Ovary (tissue), 9 donors: Measurements from ENCODE around the gene CWC25. TPM values are rescaled to one million over a fixed set of nuclear protein-coding genes. Genes with fewer than 3 reads are reported as not detected.

Source experiments
- DNase-seq, 5 donors: peaks; one replicate each; pipeline ENCODE4 v3.0.0-alpha.2; 2019 to 2020
- H3K27ac ChIP-seq, 2 donors: fragments of 200-600 bp; one replicate each; pipeline versions ENCODE4 v1.5.1 to v1.8.0; 2019 to 2022
- H3K27me3 ChIP-seq: fragments of 200-600 bp; one replicate; pipeline ENCODE4 v1.8.0; 2022
- H3K36me3 ChIP-seq: fragments of 200-600 bp; sonication (generic); one replicate; pipeline ENCODE4 v1.5.1; 2019
- H3K4me1 ChIP-seq: one replicate; pipeline ENCODE4 v1.8.1; 2013; ENCODE audit warnings: mild to moderate bottlenecking, moderate library complexity; ENCODE audit not compliant: insufficient read depth
- H3K4me3 ChIP-seq: fragments of 200-600 bp; sonication (generic); one replicate; pipeline ENCODE4 v1.5.1; 2017
- H3K9me3 ChIP-seq, 2 donors: fragments of 200-600 bp in 1 of 2; sonication (generic) in 1 of 2; one replicate each; pipeline versions ENCODE4 v1.5.1 to v1.8.1; 2013 to 2019; ENCODE audit warnings: mild to moderate bottlenecking in 1 of 2, moderate library complexity in 1 of 2
- CTCF ChIP-seq, 3 donors: fragments of 450-650 bp in 2 of 3; fragments of 200-600 bp in 1 of 3; IDR thresholded peaks; one replicate each; pipeline versions ENCODE4 v1.5.1 to v1.8.0; 2016 to 2022; ENCODE audit warnings: antibody characterized with exemption in 3 of 3, mild to moderate bottlenecking in 1 of 3
- EP300 ChIP-seq: sonication (generic); formaldehyde crosslinking; IDR thresholded peaks from one replicate; pipeline ENCODE4 v1.6.1; 2017; ENCODE audit warnings: antibody characterized with exemption
- POLR2A ChIP-seq: fragments of 450-650 bp; IDR thresholded peaks from one replicate; pipeline ENCODE4 v1.6.1; 2017; ENCODE audit warnings: antibody characterized with exemption, mild to moderate bottlenecking, moderate library complexity
- WGBS, 3 donors: extraction: QIAGEN DNeasy Blood & Tissue Kit in 1 of 3; methylation state at CpG; one replicate each; pipeline versions ENCODE4 v1.1.5 to v1.1.7; 2013 to 2017; 5-methylcytosine and 5-hydroxymethylcytosine counted together
- intact Hi-C, 4 donors: fragments of 100-400 bp; cut with DNase I; formaldehyde crosslinking; loops; one replicate each; pipeline versions ENCODE4 v1.11.0 to v1.15.1; 2022 to 2023
- polyA plus RNA-seq, 2 donors: library from polyadenylated mRNA; stranded (reverse); fragments of 200-250 nt in 1 of 2; fragments of 350-450 nt in 1 of 2; fragmentation: Illumina TruSeq in 1 of 2; extraction: RNeasy Lipid Tissue Mini Kit (QIAGEN cat#74804) in 1 of 2; gene quantifications; one replicate each; pipeline ENCODE4 v1.2.3, GENCODE V29; 2013 to 2014
- total RNA-seq, 7 donors: library from RNA; depleted of rRNA in 2 of 7; stranded (reverse); fragments of >200 nt in 2 of 7; fragmentation: NEBNext Ultra II Directional in 3 of 7; extraction: Animal tissue kit (Norgen Biotek cat#: 25700) in 3 of 7; gene quantifications; one replicate each; pipeline versions ENCODE4 v1.1.0 to v1.2.4, GENCODE V29; 2016 to 2023
- donor health status: DM: no; HTN: no; CAD: no; lungs with moderate emphysema.
- donor health status: DM: no; HTN: no; CAD: no.
- donor health status: Bipolar disorder and iron deficiency.
- donor health status: DM: yes; HTN: yes; CAD: no.
- donor health status: DM: no; HTN: no; CAD: no.
- donor health status: DM: yes; HTN: yes; CAD: no.

CWC25 gene
- total and polyA plus RNA-seq, 9 donors: 16.4 to 25.2 (median 18.6) TPM

DNA sequence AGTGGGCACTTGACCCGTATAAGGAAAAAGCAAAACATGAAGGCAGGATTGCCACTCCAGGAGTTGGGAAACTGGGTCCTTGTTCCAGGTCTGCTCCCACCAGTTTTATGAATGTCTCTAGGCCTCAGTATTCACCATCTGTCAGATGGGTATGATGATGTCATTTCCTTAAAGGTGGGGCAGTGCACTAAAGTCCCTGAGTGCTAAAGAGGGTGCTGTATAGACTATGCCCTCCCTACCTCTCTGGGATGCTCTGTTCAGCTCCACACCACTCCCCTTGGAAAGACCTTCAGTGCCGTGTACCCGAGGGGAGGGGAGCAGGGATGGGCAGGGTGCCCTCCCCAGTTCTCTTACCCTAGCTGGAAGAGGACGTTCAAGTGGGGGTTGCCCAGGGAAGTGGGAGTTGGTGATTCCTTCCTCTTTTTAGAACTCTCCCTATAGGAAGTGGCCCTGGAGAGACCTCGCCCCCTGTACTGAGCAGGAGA is 46.9 kb upstream of the CWC25 start:
- Histone ChIP-seq H3K27ac (no peak overlapping the region), H3K4me1 (peaks cover 36% of the 10 kb centered on the region), H3K36me3 (no peaks in the 10 kb centered on the region), H3K9me3 (no peaks in the 10 kb centered on the region), H3K4me3 (peak overlapping the region; percentile 95), H3K27me3 (no peaks in the 10 kb centered on the region)
- intact Hi-C loops: loop anchor here in 1 of 4 donors (10.0 kb wide), 1 partner anchor 283 kb away; the partner anchor contains the start of gene PLXDC1
- TF ChIP-seq CTCF (IDR thresholded peaks at IDR 0.05) (no peak), EP300 (no peak), POLR2A (no peak)
- 24 to 26% (median 24%) methylated on average over 5 of the region's 5 CpGs for WGBS, 3 donors
- peak in 1 of 5 donors; percentile 36 for DNase-seq

DNA sequence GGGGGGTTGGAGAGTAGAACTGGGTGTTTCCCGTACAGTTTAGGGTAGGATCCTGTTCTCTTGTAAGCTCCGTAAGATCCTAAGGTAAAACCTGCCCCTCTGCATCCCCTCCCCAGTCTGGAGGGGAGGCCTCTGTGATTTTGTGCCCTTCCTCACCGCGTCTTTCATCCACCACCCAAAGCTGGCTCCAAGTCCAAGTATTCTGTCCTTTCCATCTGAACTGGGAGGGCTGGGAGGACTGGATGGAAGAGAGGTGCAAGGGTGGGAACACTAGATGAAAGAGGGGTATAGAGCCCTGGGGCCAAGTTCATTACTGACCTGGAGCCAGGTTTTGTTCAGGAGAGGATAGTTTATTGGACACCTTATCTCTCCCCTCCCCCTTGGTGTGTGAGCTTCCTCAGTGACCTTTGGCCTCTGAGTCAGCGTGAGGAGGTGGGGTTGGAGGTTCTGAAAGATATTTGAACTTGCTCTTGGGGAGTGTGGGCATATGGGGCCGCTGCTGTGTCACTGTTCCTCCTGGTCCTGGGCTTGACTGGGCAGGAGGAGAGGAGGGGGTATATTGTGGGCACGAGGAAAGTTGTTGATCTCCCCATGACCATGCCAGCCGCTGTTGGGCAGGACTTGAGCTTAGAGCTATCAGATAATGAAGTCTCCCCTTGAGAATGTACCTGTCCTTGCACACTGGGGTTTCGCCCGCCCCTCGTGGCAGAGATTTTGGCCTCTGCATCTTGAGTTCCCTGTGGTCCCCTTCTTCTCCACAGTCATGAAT is 46.3 kb upstream of the CWC25 start:
- DNase-seq: peak; percentile 64 to 79 (median 71)
- WGBS, 3 donors: 14 to 16% (median 14%) methylated on average over 11 of the region's 11 CpGs
- Histone ChIP-seq H3K36me3 (no peaks in the 10 kb centered on the region), H3K27me3 (no peaks in the 10 kb centered on the region), H3K9me3 (no peaks in the 10 kb centered on the region), H3K27ac (no peak overlapping the region), H3K4me3 (peak overlapping the region; percentile 95), H3K4me1 (peaks cover 36% of the 10 kb centered on the region)
- intact Hi-C loops: loop anchor here in 1 of 4 donors (10.0 kb wide), 1 partner anchor 283 kb away; the partner anchor contains the start of gene PLXDC1
- TF ChIP-seq CTCF (IDR thresholded peaks at IDR 0.05) (no peak), POLR2A (no peak), EP300 (no peak)

- WGBS, 3 donors: 0% methylated on average over 48 to 56 of the region's 56 CpGs
- peak; percentile 74 to 83 (median 80) for DNase-seq
- no peaks in the 10 kb centered on the region for H3K36me3 ChIP-seq
- H3K9me3 ChIP-seq: no peaks in the 10 kb centered on the region
- no peak for TF ChIP-seq EP300
- TF ChIP-seq CTCF (IDR thresholded peaks at IDR 0.05): peak in 1 of 3 donors; percentile 5
- H3K4me3 ChIP-seq: peak overlapping the region; percentile 95
- no peaks in the 10 kb centered on the region for H3K27me3 ChIP-seq
- H3K27ac ChIP-seq: peak overlapping the region; percentile 92 to 96
- peaks cover 33% of the 10 kb centered on the region for H3K4me1 ChIP-seq
- intact Hi-C loops: loop anchor here in 1 of 4 donors (10.0 kb wide), 1 partner anchor 284 kb away; the partner anchor contains the start of gene PLXDC1
These were observed 45.4 kb upstream of the CWC25 start for GRCh38 chr17:38870259-38871165.
